Activated naive CD4-positive, alpha-beta T cell treated with anti-CD3 and anti-CD28 coated beads, Interleukin-2, amount 50 U/mL, for 72 hours (primary cell): Measurements from ENCODE around the gene NLGN1. TPM values are rescaled to one million over a fixed set of nuclear protein-coding genes. Genes with fewer than 3 reads are reported as not detected.

Experiments used
- ATAC-seq, 2 donors: fragments of 150-1000 bp; cut with Tn5 transposase; 2 replicates each; pipeline ENCODE4 v1.10.0; 2021; ENCODE audit warnings: mild to moderate bottlenecking in 2 of 2, moderate library complexity in 2 of 2
- DNase-seq, 2 donors: peaks; one replicate each; pipeline ENCODE4 v3.0.0; 2021 to 2022; ENCODE audit warnings: low spot score in 2 of 2
- H3K27ac Mint-ChIP-seq, 2 donors: one replicate each; pipeline ENCODE4 v1.8.0; 2022; ENCODE audit warnings: mild to moderate bottlenecking in 2 of 2, mixed read lengths in 2 of 2
- H3K36me3 Mint-ChIP-seq, 2 donors: one replicate each; pipeline ENCODE4 v1.8.0; 2022; ENCODE audit warnings: mixed read lengths in 2 of 2
- H3K9me3 Mint-ChIP-seq, 2 donors: one replicate each; pipeline ENCODE4 v1.8.0; 2022; ENCODE audit warnings: mixed read lengths in 2 of 2
- total RNA-seq, 2 donors: library from RNA; stranded (reverse); gene quantifications; one replicate each; pipeline ENCODE4 v1.2.3, GENCODE V29; 2022

Gene NLGN1
- total RNA-seq, 2 donors from 2014 or later, result not detected

DNA sequence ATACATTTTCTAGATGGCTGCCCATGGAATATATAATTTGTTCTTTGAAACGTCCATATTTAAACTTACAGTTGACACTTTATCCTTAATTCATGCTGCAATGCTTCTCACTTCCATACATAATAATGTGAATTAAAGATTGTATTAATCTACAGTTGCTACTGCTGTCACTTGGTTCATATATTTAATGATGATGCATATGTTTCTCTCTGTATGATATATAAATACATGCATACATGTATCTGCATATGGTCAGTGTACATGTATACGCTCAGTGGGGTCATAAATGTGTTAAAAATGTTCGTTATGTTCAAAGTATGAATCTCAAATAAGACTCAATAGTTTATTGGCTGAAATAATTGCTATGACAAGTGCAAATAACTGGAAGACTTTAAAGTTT lies 382.5 kb downstream of the NLGN1 start:
- Mint-ChIP-seq H3K36me3 (no peaks in the 10 kb centered on the region), H3K9me3 (peaks cover 6 to 9% of the 10 kb centered on the region in 2 donors), H3K27ac (no peak overlapping the region)
- ATAC-seq (no peak), DNase-seq (no peak)

DNA sequence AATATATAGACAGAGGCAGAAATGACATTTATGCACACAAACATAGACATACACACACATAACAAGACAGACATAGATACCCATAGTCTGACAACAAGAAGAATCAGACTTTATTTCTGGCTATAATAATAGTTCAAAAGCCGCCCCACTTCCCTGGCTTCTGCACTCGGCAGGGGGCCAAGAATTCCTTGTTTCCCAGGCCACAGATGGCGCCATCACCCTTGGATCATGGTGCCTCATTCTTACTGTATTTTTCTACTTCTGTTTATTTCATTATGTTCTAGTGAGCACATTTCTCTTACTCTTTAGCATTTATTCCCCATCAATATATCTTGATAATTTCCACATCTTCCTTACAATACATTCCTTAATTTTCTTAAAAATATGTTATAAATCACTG lies 387.5 kb downstream of the NLGN1 start:
- no peak for ATAC-seq
- DNase-seq, result no peak
- Mint-ChIP-seq H3K27ac (no peak overlapping the region), H3K36me3 (no peaks in the 10 kb centered on the region), H3K9me3 (peaks cover 6 to 9% of the 10 kb centered on the region in 2 donors)

DNA sequence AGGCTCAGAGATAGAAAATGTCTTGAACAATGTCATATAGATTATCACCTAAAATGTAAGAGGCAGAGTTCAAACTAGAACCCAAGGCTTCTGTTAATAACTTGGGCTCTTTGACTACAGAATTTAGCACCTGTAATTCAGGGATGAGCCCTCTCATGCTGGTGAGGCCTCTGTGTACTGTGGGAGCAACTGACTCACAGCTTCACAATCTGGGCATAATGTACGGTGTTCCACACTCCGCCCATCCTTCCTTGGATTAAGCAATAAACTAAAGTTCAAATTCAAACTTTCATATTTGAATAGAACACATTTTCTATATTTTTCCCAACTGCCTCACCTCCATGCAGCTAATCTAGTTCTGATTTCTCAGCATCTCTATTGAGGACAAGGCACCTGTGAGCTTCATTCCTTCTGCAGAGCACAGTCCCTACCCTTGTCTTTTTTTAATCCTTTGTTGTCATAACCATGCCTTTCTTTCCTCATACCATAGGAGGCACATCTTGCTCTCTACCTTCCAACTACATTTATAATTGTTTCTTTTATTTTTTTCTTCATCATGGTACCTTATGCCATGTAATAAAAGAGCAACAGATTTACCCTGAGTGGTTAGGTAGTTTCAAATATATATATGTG lies 392.1 kb downstream of the NLGN1 start:
- H3K9me3 Mint-ChIP-seq, result peaks cover 7 to 13% of the 10 kb centered on the region in 2 donors
- ATAC-seq (no peak), DNase-seq (no peak)
- no peaks in the 10 kb centered on the region for H3K36me3 Mint-ChIP-seq
- H3K27ac Mint-ChIP-seq, result no peak overlapping the region

DNA sequence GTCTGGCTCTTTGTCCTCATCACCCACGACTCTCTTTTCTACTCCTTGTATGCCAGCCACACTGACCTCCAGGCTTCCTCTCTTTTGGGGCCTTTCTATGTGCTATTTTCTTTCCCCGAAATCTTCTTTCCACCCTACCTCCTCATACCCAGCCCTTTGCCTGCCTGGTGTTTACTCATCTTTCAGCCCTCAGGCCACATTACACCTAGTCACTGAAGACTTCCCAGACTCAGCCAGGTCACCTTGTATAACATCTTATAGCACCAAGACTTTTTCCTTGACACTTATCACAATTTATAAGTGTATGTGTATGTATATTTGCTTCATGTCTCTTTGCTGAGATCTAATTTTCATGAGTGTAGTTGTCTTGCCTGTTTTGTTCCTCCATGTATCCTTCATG lies 396.4 kb downstream of the NLGN1 start:
- peaks cover 7 to 9% of the 10 kb centered on the region in 2 donors for H3K9me3 Mint-ChIP-seq
- H3K27ac Mint-ChIP-seq, result no peak overlapping the region
- H3K36me3 Mint-ChIP-seq, result no peaks in the 10 kb centered on the region
- DNase-seq (no peak), ATAC-seq (no peak)

DNA sequence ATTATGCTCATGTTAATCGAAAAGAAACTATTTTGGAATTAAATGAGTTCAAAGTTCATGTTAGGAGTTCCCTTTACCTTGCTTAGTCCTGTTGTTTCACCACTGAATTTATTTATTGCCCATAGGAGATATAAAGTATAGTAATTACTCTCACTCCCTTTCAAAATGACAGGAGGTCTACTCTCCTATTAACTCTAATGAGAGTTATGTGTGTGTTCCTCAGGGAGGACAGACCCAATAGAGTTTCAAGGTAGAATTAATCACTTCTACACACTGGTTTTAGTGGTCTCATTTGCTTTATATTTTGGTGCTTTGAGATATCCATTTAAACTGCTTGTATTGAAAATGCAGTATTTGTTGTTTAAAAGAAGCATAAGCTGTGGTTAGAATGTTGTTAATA lies 398.9 kb downstream of the NLGN1 start:
- ATAC-seq, result no peak
- DNase-seq, result no peak

DNA sequence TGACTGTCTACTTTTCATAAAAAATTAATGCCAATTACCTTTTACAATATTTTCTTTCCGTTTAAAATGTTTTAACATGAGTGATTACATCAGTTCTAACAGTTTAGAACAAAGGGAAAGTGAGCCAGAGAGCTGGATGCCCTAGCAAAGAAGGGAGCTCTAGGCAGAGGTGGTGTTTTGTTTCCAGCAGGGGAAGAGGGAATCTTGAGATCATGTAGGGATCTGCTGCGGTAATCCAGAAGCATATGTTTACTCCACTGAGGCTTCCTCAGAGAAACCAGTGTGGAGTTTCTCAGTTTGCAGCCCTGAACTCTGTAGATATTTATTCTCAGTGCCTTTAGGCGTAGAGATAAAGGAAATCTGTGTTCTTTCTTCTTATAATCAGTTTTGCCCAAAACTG lies 399.3 kb downstream of the NLGN1 start:
- Mint-ChIP-seq H3K27ac (no peak overlapping the region), H3K36me3 (no peaks in the 10 kb centered on the region), H3K9me3 (peaks cover 7 to 9% of the 10 kb centered on the region in 2 donors)
- ATAC-seq, result no peak
- DNase-seq, result no peak

More for the DNA sequence above, 398.9 kb downstream of the NLGN1 start:
- Mint-ChIP-seq H3K36me3 (no peaks in the 10 kb centered on the region), H3K9me3 (peaks cover 7 to 9% of the 10 kb centered on the region in 2 donors), H3K27ac (no peak overlapping the region)

DNA sequence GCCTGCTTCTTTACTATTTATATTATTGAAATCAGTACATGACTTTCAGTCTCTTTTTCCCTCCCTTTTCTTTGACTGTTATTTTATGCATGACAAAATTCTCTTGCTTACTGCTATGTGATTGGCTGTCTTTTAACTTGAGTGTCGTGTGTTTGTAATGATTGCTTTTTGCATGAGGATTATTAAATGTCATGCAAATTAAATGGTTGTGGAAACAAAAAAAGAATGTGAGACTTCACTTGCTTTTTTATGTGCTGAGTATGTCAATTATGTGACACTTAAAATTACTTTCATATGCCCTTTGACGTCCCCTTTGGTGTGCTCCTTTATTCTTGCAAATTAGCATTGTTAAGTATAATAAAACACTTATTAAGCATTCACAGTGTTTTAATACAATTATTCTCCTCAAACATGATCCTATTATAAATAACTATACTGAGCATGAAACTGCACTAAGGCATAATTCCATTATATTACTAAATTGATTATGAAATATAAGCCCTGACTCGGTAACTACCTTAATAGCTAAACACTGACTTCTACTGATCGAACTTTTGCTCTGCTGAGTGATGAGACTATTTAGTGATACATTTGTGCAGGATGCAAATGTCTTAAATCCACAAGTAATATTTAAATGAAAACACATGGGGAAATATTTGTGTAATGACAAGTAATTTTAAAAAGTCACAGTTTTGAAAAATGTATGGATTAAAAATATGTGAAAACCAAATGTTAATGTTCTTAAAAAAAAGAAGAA lies 401.7 kb downstream of the NLGN1 start:
- no peak for ATAC-seq
- Mint-ChIP-seq H3K36me3 (no peaks in the 10 kb centered on the region), H3K9me3 (peaks cover 1% of the 10 kb centered on the region in 2 donors), H3K27ac (no peak overlapping the region)
- no peak for DNase-seq

DNA sequence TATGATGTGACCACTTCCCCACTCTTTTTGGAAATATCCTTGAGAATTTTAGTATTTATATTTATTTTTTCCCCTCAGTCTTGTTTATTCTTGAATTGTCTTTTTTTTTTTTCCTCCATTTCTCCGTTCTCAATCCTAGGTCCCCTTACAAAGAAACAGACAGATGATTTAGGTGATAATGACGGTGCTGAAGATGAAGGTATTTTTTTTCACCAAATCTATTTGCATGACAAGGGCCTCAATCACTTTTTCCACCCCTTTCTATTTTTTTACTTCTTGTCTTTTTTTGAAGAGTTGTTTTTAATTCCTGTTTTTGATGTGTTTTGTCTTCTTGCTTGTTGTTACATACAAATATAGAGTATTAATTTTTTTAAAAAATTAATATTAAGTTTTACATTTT lies 402.6 kb downstream of the NLGN1 start:
- H3K27ac Mint-ChIP-seq, result no peak overlapping the region
- H3K9me3 Mint-ChIP-seq, result no peaks in the 10 kb centered on the region
- H3K36me3 Mint-ChIP-seq, result no peaks in the 10 kb centered on the region
- DNase-seq, result no peak
- no peak for ATAC-seq

DNA sequence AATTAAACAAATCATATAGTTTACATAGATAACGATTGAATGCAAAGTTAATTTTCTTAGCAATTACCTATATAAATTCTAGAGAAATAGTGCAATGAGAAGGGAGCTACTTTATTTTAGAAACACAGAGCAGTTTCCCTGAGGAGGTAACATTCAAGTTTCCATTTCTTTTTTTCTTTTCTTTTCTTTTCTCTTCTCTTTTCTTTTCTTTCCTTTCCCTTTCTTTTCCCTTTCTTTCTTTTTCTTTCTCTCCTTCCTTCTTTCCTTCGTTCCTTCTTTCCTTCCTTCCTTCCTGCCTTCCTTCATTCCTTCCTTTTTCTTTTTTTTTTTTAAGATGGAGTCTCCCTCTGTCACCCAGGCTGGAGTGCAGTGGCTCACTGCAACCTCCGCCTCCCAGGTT lies 417.3 kb downstream of the NLGN1 start:
- Mint-ChIP-seq H3K36me3 (no peaks in the 10 kb centered on the region), H3K9me3 (peaks cover 11 to 13% of the 10 kb centered on the region in 2 donors), H3K27ac (no peak overlapping the region)
- ATAC-seq (no peak), DNase-seq (no peak)

DNA sequence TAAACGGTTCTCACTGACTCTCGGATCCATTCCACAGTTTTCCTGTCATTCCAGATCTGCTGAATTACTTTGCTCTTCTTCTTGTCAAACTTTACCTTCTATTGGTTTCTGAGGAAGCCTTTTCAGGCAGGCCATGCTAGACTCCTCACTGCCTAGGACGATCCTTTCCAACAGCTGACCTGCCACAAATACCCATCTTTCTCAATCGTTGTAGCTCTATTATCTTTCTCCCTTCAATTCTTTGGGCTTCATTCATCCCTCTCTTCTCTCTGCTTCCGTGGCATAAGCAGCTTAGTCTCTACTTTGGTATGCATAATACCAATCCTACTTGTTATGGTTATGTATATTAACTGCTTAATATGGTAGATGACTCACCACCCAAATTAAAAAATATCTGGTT lies 421.8 kb downstream of the NLGN1 start:
- Mint-ChIP-seq H3K36me3 (no peaks in the 10 kb centered on the region), H3K27ac (no peak overlapping the region), H3K9me3 (peaks cover 5 to 13% of the 10 kb centered on the region in 2 donors)
- no peak for ATAC-seq
- no peak for DNase-seq

DNA sequence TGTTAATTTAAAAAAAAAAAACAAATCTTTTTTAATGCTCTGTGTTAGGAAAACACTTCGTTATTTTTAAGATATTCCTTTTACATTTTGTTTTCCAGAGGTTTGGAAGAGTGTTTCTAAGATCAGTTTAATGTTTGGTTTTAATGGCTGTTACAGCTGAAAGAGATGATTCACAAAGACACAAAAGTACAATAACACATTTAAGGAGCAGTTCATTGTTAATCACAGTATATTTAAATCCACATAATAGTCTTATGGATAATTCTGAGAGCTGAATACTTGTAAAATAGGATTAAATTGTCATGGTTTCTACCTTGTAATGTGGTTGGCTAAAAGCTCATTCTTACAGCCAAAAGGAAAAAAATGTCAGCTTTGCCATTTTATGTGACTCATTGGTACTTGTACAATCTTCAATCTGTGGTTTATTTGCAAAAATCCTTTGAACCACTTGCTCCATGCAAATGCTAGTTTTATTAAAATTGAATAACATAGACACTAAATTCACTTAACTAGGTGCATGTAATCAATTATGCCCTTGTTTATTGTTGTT lies 426.4 kb downstream of the NLGN1 start:
- Mint-ChIP-seq H3K9me3 (peaks cover 16 to 24% of the 10 kb centered on the region in 2 donors), H3K36me3 (no peaks in the 10 kb centered on the region), H3K27ac (no peak overlapping the region)
- DNase-seq (no peak), ATAC-seq (no peak)

DNA sequence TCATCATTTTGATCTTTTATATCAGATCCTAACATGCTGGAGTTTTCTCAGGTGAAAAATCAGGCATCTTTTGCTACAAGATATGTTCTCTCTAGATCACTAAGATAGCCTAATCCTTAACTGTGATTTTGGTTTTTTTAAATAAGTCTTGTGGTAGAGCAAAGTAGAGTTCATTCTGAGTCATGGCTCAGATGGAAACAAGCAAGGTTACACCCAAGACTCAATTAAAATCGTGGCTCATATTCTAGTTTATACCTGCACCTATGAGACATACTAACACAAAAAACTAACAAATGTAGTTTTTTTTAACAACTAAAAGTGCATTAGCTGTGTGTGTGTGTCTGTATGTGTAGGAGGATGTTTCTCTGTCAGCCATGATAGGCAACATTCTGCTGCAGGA lies 428.2 kb downstream of the NLGN1 start:
- Mint-ChIP-seq H3K9me3 (peaks cover 17 to 19% of the 10 kb centered on the region in 2 donors), H3K36me3 (no peaks in the 10 kb centered on the region), H3K27ac (no peak overlapping the region)
- ATAC-seq, result no peak
- DNase-seq, result no peak

DNA sequence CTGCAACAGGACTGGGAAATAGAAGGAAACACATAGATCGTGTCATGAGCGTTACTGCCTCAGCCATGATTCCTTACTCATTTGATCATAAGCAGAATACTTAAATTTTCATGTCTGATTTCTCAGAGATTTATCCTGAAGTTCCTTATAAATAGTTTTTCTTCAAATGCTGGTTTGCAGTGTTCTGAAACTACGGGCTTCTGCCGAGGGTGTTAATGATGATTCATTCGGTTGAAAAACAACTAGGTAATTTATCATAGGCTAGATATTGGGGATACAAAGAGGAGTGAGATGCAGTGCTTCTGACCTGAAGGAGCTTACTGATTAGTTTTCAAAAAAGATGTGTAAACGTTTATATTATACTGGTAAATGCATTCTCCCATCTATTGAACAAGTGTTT lies 428.9 kb downstream of the NLGN1 start:
- ATAC-seq, result no peak
- Mint-ChIP-seq H3K9me3 (peaks cover 17 to 19% of the 10 kb centered on the region in 2 donors), H3K27ac (no peak overlapping the region)

DNA sequence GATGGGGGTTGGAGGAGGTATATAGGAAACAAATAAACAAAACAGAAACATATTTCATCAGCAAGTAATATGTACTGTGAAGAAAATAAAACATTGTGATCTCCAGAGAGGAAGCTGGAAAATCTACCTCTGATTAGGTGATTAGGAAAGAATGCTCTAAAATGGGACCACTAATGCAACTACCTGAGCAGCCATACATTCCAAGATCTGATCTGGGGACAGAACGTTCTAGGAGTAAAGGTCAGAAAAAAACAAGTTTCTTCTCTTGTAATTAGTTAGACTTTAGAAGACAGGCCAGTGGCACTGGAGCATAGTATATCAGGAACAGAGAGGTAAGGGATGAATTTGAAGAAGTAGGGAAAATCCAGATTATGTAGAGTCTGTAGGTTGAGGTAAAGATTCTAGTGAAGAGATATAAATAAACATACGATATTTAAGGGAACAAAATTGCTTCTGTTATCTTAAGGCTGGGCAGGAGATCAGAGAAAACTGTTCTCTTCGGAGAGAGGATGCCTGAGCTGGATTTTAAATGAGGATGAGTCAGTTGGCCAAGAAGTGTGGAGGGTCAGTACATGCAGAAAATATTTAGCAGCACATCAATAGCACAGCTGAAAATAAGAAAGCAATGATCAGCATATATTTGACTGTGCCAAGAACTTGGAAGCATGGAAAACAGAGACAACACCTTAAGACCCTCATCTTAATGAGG lies 429.5 kb downstream of the NLGN1 start:
- no peak for ATAC-seq
- no peak overlapping the region for H3K27ac Mint-ChIP-seq
- H3K9me3 Mint-ChIP-seq, result peaks cover 17 to 19% of the 10 kb centered on the region in 2 donors

More for the DNA sequence above, 428.9 kb downstream of the NLGN1 start:
- no peak for DNase-seq
- no peaks in the 10 kb centered on the region for H3K36me3 Mint-ChIP-seq

DNA sequence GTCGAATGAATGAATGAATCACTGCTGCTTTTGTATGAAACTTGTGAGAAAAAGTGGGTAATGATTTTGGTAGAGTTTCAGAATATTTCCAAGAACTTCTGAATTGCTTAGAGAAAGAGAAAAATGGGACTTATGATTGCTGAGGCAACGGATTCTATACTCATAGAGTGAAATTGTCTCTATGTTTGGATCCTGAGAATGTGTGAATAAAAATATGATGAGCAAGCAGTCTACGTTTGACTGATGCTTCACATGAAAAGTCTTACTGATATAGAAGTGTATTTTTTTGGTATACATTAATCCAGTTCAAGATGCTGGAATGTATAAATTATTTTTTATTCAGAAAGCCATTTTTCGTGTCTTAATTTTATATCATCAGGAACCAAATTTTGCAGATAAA lies 441.1 kb downstream of the NLGN1 start:
- Mint-ChIP-seq H3K9me3 (peaks cover 11 to 12% of the 10 kb centered on the region in 2 donors), H3K36me3 (no peaks in the 10 kb centered on the region), H3K27ac (no peak overlapping the region)
- no peak for ATAC-seq
- DNase-seq, result no peak

More for the DNA sequence above, 429.5 kb downstream of the NLGN1 start:
- no peaks in the 10 kb centered on the region for H3K36me3 Mint-ChIP-seq
- no peak for DNase-seq

DNA sequence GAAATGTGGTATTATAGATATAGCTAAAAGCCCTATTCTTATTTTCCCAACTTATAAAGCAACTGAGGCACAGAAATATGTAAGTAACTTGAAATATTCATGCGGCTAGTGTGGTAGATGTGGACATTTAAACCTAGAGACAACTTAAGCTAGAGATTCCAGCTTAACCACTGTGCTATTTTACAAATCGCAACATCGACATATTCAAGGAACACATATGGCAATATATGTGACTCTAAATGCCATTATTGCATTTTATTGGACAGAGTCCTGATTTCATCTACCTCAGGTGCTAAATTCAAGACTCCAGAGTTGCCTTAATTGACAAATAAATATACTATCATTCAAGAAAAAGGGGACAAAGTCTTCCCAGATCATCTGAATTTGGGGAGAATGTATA lies 442.3 kb downstream of the NLGN1 start:
- no peak overlapping the region for H3K27ac Mint-ChIP-seq
- no peaks in the 10 kb centered on the region for H3K36me3 Mint-ChIP-seq
- peaks cover 11 to 13% of the 10 kb centered on the region in 2 donors for H3K9me3 Mint-ChIP-seq
- DNase-seq (no peak), ATAC-seq (no peak)

DNA sequence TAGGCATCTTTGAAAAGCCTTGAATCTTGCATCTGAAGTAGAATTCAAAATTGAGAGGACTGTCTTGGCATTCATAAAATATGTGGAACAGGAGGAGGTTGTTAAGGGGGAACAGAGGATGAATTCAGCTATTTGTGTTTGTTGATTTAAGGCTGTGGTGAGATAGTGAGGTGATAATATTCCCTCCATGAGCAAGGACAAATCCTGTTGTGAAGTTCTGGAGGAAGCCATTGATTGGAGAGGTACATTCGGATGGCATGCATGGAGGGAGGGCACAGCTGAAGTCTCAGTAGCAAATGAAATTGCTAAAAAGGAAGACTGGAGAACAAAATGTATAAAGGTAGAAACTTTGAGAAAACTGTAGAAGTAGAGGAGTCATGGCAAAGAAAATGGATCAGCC lies 443.8 kb downstream of the NLGN1 start:
- no peak for ATAC-seq
- no peak overlapping the region for H3K27ac Mint-ChIP-seq
- no peak for DNase-seq
- no peaks in the 10 kb centered on the region for H3K36me3 Mint-ChIP-seq
- H3K9me3 Mint-ChIP-seq, result peaks cover 16 to 20% of the 10 kb centered on the region in 2 donors
